WERI-Rb-1 (cell line): ENCODE data around the gene RNF135.

ENCODE experiments used
- DNase-seq: peaks from one replicate; pipeline ENCODE4 v3.0.0-alpha.2; 2020
- H3K27ac ChIP-seq: fragments of 250-450 bp; sonication (Bioruptor Pico); 2 replicates; pipeline ENCODE4 v1.5.1; 2020; ENCODE audit warnings: mild to moderate bottlenecking, moderate library complexity
- H3K27me3 ChIP-seq: fragments of 250-450 bp; sonication (Bioruptor Pico); 2 replicates; pipeline ENCODE4 v1.5.1; 2021; ENCODE audit warnings: mild to moderate bottlenecking, low read depth, moderate library complexity; ENCODE audit not compliant: insufficient read depth, severe bottlenecking
- H3K36me3 ChIP-seq: fragments of 250-450 bp; sonication (Bioruptor Pico); 2 replicates; pipeline ENCODE4 v1.5.1; 2020; ENCODE audit warnings: mild to moderate bottlenecking, moderate library complexity
- H3K4me3 ChIP-seq: 2 replicates; pipeline ENCODE4 v1.5.1; 2011; ENCODE audit warnings: low read depth, mild to moderate bottlenecking, control low read depth, low read length
- H3K9me3 ChIP-seq: fragments of 250-450 bp; sonication (Bioruptor Pico); 2 replicates; pipeline ENCODE4 v1.5.1; 2021; ENCODE audit warnings: mild to moderate bottlenecking, moderate library complexity; ENCODE audit not compliant: severe bottlenecking
- TF ChIP-seq, protein P1 (sequence below): IDR thresholded peaks from 2 replicates; pipeline ENCODE4 v1.5.1; 2011; ENCODE audit warnings: low read depth, mild to moderate bottlenecking, control low read depth, inconsistent platforms, low read length

Gene RNF135

GRCh38 chr17:30995347-30995746 is 24.5 kb downstream of the RNF135 start:
- TF ChIP-seq, protein P1, sequence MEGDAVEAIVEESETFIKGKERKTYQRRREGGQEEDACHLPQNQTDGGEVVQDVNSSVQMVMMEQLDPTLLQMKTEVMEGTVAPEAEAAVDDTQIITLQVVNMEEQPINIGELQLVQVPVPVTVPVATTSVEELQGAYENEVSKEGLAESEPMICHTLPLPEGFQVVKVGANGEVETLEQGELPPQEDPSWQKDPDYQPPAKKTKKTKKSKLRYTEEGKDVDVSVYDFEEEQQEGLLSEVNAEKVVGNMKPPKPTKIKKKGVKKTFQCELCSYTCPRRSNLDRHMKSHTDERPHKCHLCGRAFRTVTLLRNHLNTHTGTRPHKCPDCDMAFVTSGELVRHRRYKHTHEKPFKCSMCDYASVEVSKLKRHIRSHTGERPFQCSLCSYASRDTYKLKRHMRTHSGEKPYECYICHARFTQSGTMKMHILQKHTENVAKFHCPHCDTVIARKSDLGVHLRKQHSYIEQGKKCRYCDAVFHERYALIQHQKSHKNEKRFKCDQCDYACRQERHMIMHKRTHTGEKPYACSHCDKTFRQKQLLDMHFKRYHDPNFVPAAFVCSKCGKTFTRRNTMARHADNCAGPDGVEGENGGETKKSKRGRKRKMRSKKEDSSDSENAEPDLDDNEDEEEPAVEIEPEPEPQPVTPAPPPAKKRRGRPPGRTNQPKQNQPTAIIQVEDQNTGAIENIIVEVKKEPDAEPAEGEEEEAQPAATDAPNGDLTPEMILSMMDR: no peak
- no peak overlapping the region for H3K27ac ChIP-seq
- no peak overlapping the region for H3K4me3 ChIP-seq
- H3K36me3 ChIP-seq: no peaks in the 10 kb centered on the region
- DNase-seq: no peak
- H3K9me3 ChIP-seq: no peaks in the 10 kb centered on the region
- H3K27me3 ChIP-seq: no peaks in the 10 kb centered on the region

- H3K27me3 ChIP-seq: no peaks in the 10 kb centered on the region
- no peak overlapping the region for H3K4me3 ChIP-seq
- no peak for DNase-seq
- no peak overlapping the region for H3K27ac ChIP-seq
- no peaks in the 10 kb centered on the region for H3K36me3 ChIP-seq
- TF ChIP-seq, protein P1: no peak
- no peaks in the 10 kb centered on the region for H3K9me3 ChIP-seq
Measured at GRCh38 chr17:30996486-30996885, 25.6 kb downstream of the RNF135 start.

- no peak overlapping the region for H3K27ac ChIP-seq
- H3K27me3 ChIP-seq: no peaks in the 10 kb centered on the region
- TF ChIP-seq, protein P1: no peak
- no peak for DNase-seq
- no peaks in the 10 kb centered on the region for H3K9me3 ChIP-seq
- no peaks in the 10 kb centered on the region for H3K36me3 ChIP-seq
- H3K4me3 ChIP-seq: no peak overlapping the region
Measured at GRCh38 chr17:30997270-30997669, 26.4 kb downstream of the RNF135 start.

DNA sequence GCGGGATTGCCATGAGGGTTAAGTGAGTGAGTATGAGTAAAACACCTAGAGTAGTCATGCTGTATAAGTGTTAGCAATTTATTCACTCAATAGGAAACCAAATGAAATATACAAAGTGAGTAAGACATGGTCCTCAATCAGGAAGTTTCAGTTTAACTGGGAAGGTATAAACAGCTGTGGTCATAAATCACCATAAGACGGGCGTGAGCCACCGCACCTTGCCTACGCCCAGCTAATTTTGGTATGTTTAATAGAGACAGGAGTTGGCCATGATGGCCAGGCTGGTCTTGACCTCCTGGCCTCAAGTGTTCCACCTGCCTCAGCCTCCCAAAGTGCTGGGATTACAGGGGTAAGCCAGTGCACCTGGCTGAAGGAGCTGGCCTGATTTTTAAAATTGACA is 27.0 kb downstream of the RNF135 start:
- no peaks in the 10 kb centered on the region for H3K9me3 ChIP-seq
- no peak overlapping the region for H3K4me3 ChIP-seq
- TF ChIP-seq, protein P1: no peak
- no peaks in the 10 kb centered on the region for H3K27me3 ChIP-seq
- no peak overlapping the region for H3K27ac ChIP-seq
- no peaks in the 10 kb centered on the region for H3K36me3 ChIP-seq
- no peak for DNase-seq

DNA sequence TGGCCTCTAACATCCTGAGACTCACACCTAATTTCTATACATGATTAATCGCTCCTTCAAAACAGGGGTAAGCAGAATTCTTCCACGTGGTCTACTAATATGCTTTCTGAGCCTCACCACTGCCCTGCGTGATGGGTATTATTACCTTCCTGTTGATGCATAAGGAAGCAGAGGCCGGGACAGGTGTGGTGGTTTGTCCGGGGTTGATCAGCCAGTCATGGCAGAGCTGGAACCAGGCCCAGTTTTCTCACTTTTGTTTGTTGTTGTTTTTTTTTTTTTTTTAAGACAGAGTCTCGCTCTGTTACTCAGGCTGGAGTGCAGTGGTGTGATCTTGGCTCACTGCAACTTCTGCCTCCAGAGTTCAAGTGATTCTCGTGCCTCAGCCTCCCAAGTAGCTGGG is 31.2 kb downstream of the RNF135 start:
- H3K27me3 ChIP-seq: no peaks in the 10 kb centered on the region
- no peak overlapping the region for H3K27ac ChIP-seq
- no peaks in the 10 kb centered on the region for H3K36me3 ChIP-seq
- H3K4me3 ChIP-seq: no peak overlapping the region
- no peak for DNase-seq
- H3K9me3 ChIP-seq: no peaks in the 10 kb centered on the region
- TF ChIP-seq, protein P1: no peak

- DNase-seq: no peak
- H3K27me3 ChIP-seq: no peaks in the 10 kb centered on the region
- no peaks in the 10 kb centered on the region for H3K36me3 ChIP-seq
- H3K4me3 ChIP-seq: no peak overlapping the region
- H3K9me3 ChIP-seq: no peaks in the 10 kb centered on the region
- TF ChIP-seq, protein P1: no peak
- H3K27ac ChIP-seq: no peak overlapping the region
Measured at GRCh38 chr17:31003225-31003866, 32.5 kb downstream of the RNF135 start.
